ENCODE results near the gene RAB3GAP2.
"Not testable (repeated sequence)": the region's sequence is repeated elsewhere in the genome, so short reads cannot be mapped to it uniquely, and the experiment has no call there.

Gene RAB3GAP2

GRCh38 chr1:220182656-220183055 is 89.6 kb downstream of the RAB3GAP2 start:
- Histone ChIP-seq H3K27me3 (ENCODE audit: insufficient read depth, low read depth, severe bottlenecking) (no peaks in the 10 kb centered on the region), H3K36me3 (peaks cover 19% of the 10 kb centered on the region)

GRCh38 chr1:220182111-220182510 is 90.1 kb downstream of the RAB3GAP2 start:
- H3K4me3 ChIP-seq (ENCODE audit: low read depth, low read length) = no peak overlapping the region
- peaks cover 19% of the 10 kb centered on the region for H3K36me3 ChIP-seq
- H3K27me3 ChIP-seq (ENCODE audit: insufficient read depth, low read depth, severe bottlenecking) = no peaks in the 10 kb centered on the region
- no peak for DNase-seq
- TF ChIP-seq CTCF (IDR thresholded peaks at IDR 0.05; ENCODE audit: low read depth, low read length) = no peak
- H3K9me3 ChIP-seq (ENCODE audit: severe bottlenecking) = no peaks in the 10 kb centered on the region
- H3K27ac ChIP-seq = no peak overlapping the region

More at GRCh38 chr1:220182656-220183055, 89.6 kb downstream of the RAB3GAP2 start:
- Histone ChIP-seq H3K4me3 (ENCODE audit: low read depth, low read length) (no peak overlapping the region), H3K27ac (no peak overlapping the region), H3K9me3 (ENCODE audit: severe bottlenecking) (no peaks in the 10 kb centered on the region)
- no peak for TF ChIP-seq CTCF (IDR thresholded peaks at IDR 0.05; ENCODE audit: low read depth, low read length)
- DNase-seq = no peak

GRCh38 chr1:220176540-220176939 is 95.7 kb downstream of the RAB3GAP2 start:
- no peak for DNase-seq
- Histone ChIP-seq H3K27ac (no peak overlapping the region), H3K9me3 (ENCODE audit: severe bottlenecking) (no peaks in the 10 kb centered on the region), H3K4me3 (ENCODE audit: low read depth, low read length) (no peak overlapping the region), H3K27me3 (ENCODE audit: insufficient read depth, low read depth, severe bottlenecking) (no peaks in the 10 kb centered on the region), H3K36me3 (peaks cover 21% of the 10 kb centered on the region)
- no peak for TF ChIP-seq CTCF (IDR thresholded peaks at IDR 0.05; ENCODE audit: low read depth, low read length)

GRCh38 chr1:220170836-220171526 is 101.3 kb downstream of the RAB3GAP2 start:
- Histone ChIP-seq H3K4me3 (ENCODE audit: low read depth, low read length) (no peak overlapping the region), H3K36me3 (peaks cover 59% of the 10 kb centered on the region)

GRCh38 chr1:220169887-220170286 is 102.4 kb downstream of the RAB3GAP2 start:
- not testable (repeated sequence) for H3K9me3 ChIP-seq (ENCODE audit: severe bottlenecking); H3K27ac ChIP-seq; H3K27me3 ChIP-seq (ENCODE audit: insufficient read depth, low read depth, severe bottlenecking); DNase-seq; H3K4me3 ChIP-seq (ENCODE audit: low read depth, low read length)
- H3K36me3 ChIP-seq = peaks cover 68% of the 10 kb centered on the region

More at GRCh38 chr1:220170836-220171526, 101.3 kb downstream of the RAB3GAP2 start:
- no peak for TF ChIP-seq CTCF (IDR thresholded peaks at IDR 0.05; ENCODE audit: low read depth, low read length)
- no peaks in the 10 kb centered on the region for H3K27me3 ChIP-seq (ENCODE audit: insufficient read depth, low read depth, severe bottlenecking)
- no peak for DNase-seq
- no peaks in the 10 kb centered on the region for H3K9me3 ChIP-seq (ENCODE audit: severe bottlenecking)
- H3K27ac ChIP-seq = no peak overlapping the region

- H3K36me3 ChIP-seq = peaks cover 61% of the 10 kb centered on the region
- H3K4me3 ChIP-seq (ENCODE audit: low read depth, low read length) = no peak overlapping the region
- no peaks in the 10 kb centered on the region for H3K27me3 ChIP-seq (ENCODE audit: insufficient read depth, low read depth, severe bottlenecking)
- DNase-seq = no peak
- no peaks in the 10 kb centered on the region for H3K9me3 ChIP-seq (ENCODE audit: severe bottlenecking)
- H3K27ac ChIP-seq = no peak overlapping the region
- no peak for TF ChIP-seq CTCF (IDR thresholded peaks at IDR 0.05; ENCODE audit: low read depth, low read length)
These were observed 105.4 kb downstream of the RAB3GAP2 start for GRCh38 chr1:220166853-220167252.

All from WERI-Rb-1 (cell line).